ENCODE data around the gene ADD3.

The ADD3 gene

GRCh38 chr10:109975244-109976190 lies 32.3 kb upstream of the ADD3 start:
- no CpG with 5 or more reads among the region's 4 CpGs for WGBS (ENCODE audit: extremely low coverage, insufficient coverage, insufficient read length)
- Histone ChIP-seq H3K36me3 (ENCODE audit: control insufficient read depth in 1 of 2, insufficient read depth in 2 of 2, low read length in 2 of 2) (no peaks in the 10 kb centered on the region), H2AK5ac (ENCODE audit: low read length) (no peak overlapping the region), H3K9me3 (ENCODE audit: insufficient read depth, low read depth, low read length) (no peaks in the 10 kb centered on the region), H4K12ac (ENCODE audit: low read depth, low read length) (no peak overlapping the region), H3K14ac (ENCODE audit: low read length) (no peak overlapping the region), H2BK120ac (ENCODE audit: insufficient read depth, low read length, poor library complexity) (no peak overlapping the region), H2BK5ac (ENCODE audit: low read depth, low read length, poor library complexity) (no peak overlapping the region), H3K18ac (ENCODE audit: low read length) (no peak overlapping the region), H2BK12ac (ENCODE audit: low read length) (no peak overlapping the region), H3K79me1 (ENCODE audit: low read length) (peaks cover 8% of the 10 kb centered on the region), H4K91ac (ENCODE audit: low read depth, low read length) (peak overlapping the region; percentile 11), H3K4me2 (ENCODE audit: low read length) (no peak overlapping the region), H4K8ac (ENCODE audit: low read depth, low read length) (no peak overlapping the region), H3K9ac (ENCODE audit: low read length) (no peak overlapping the region), H3K27me3 (ENCODE audit: insufficient read depth, low read length) (no peaks in the 10 kb centered on the region), H3K23ac (ENCODE audit: low read length) (no peak overlapping the region), H3K79me2 (ENCODE audit: control insufficient read depth, insufficient read depth, low read length, poor library complexity) (no peaks in the 10 kb centered on the region), H3K4ac (ENCODE audit: low read depth, low read length) (no peak overlapping the region), H3K4me1 (ENCODE audit: control insufficient read depth in 1 of 2, insufficient read depth in 2 of 2, low read length in 2 of 2) (peaks cover 0 to 6% of the 10 kb centered on the region in 2 experiments), H2AFZ (ENCODE audit: insufficient read depth, low read length, poor library complexity) (no peak overlapping the region), H3K27ac (ENCODE audit: low read depth, low read length) (no peak overlapping the region), H3K4me3 (ENCODE audit: low read depth, low read length) (no peak overlapping the region)
- no peak for DNase-seq

GRCh38 chr10:109976681-109977080 lies 31.1 kb upstream of the ADD3 start:
- no CpG with 5 or more reads among the region's 2 CpGs for WGBS (ENCODE audit: extremely low coverage, insufficient coverage, insufficient read length)
- Histone ChIP-seq H4K91ac (ENCODE audit: low read depth, low read length) (no peak overlapping the region), H2AK5ac (ENCODE audit: low read length) (no peak overlapping the region), H3K4me1 (ENCODE audit: control insufficient read depth in 1 of 2, insufficient read depth in 2 of 2, low read length in 2 of 2) (peaks cover 0 to 6% of the 10 kb centered on the region in 2 experiments), H2BK120ac (ENCODE audit: insufficient read depth, low read length, poor library complexity) (no peak overlapping the region), H3K9me3 (ENCODE audit: insufficient read depth, low read depth, low read length) (no peaks in the 10 kb centered on the region), H3K23ac (ENCODE audit: low read length) (no peak overlapping the region), H2BK5ac (ENCODE audit: low read depth, low read length, poor library complexity) (no peak overlapping the region), H4K12ac (ENCODE audit: low read depth, low read length) (no peak overlapping the region), H3K27ac (ENCODE audit: low read depth, low read length) (peak overlapping the region; percentile 80), H3K36me3 (ENCODE audit: control insufficient read depth in 1 of 2, insufficient read depth in 2 of 2, low read length in 2 of 2) (no peaks in the 10 kb centered on the region), H2BK12ac (ENCODE audit: low read length) (no peak overlapping the region), H3K18ac (ENCODE audit: low read length) (no peak overlapping the region), H3K4me2 (ENCODE audit: low read length) (no peak overlapping the region), H3K27me3 (ENCODE audit: insufficient read depth, low read length) (no peaks in the 10 kb centered on the region), H3K9ac (ENCODE audit: low read length) (no peak overlapping the region), H2AFZ (ENCODE audit: insufficient read depth, low read length, poor library complexity) (no peak overlapping the region), H3K79me1 (ENCODE audit: low read length) (peaks cover 8% of the 10 kb centered on the region), H3K79me2 (ENCODE audit: control insufficient read depth, insufficient read depth, low read length, poor library complexity) (no peaks in the 10 kb centered on the region), H4K8ac (ENCODE audit: low read depth, low read length) (no peak overlapping the region), H3K4ac (ENCODE audit: low read depth, low read length) (no peak overlapping the region), H3K14ac (ENCODE audit: low read length) (no peak overlapping the region), H3K4me3 (ENCODE audit: low read depth, low read length) (no peak overlapping the region)
- DNase-seq = no peak

- no peak overlapping the region for H3K9ac ChIP-seq (ENCODE audit: low read length)
- H3K4me2 ChIP-seq (ENCODE audit: low read length) = peak overlapping the region; percentile 34
- H3K18ac ChIP-seq (ENCODE audit: low read length) = no peak overlapping the region
- H3K9me3 ChIP-seq (ENCODE audit: insufficient read depth, low read depth, low read length) = no peaks in the 10 kb centered on the region
- peaks cover 8% of the 10 kb centered on the region for H3K79me1 ChIP-seq (ENCODE audit: low read length)
- H2AFZ ChIP-seq (ENCODE audit: insufficient read depth, low read length, poor library complexity) = no peak overlapping the region
- no peak overlapping the region for H3K4ac ChIP-seq (ENCODE audit: low read depth, low read length)
- H3K36me3 ChIP-seq (ENCODE audit: control insufficient read depth in 1 of 2, insufficient read depth in 2 of 2, low read length in 2 of 2) = no peaks in the 10 kb centered on the region
- WGBS (ENCODE audit: extremely low coverage, insufficient coverage, insufficient read length) = no CpG with 5 or more reads among the region's 6 CpGs
- peaks cover 0 to 6% of the 10 kb centered on the region in 2 experiments for H3K4me1 ChIP-seq (ENCODE audit: control insufficient read depth in 1 of 2, insufficient read depth in 2 of 2, low read length in 2 of 2)
- H2BK12ac ChIP-seq (ENCODE audit: low read length) = peak overlapping the region; percentile 23
- H3K4me3 ChIP-seq (ENCODE audit: low read depth, low read length) = no peak overlapping the region
- no peak overlapping the region for H3K14ac ChIP-seq (ENCODE audit: low read length)
- peak overlapping the region; percentile 42 for H2BK5ac ChIP-seq (ENCODE audit: low read depth, low read length, poor library complexity)
- no peak overlapping the region for H4K8ac ChIP-seq (ENCODE audit: low read depth, low read length)
- H2BK120ac ChIP-seq (ENCODE audit: insufficient read depth, low read length, poor library complexity) = no peak overlapping the region
- no peaks in the 10 kb centered on the region for H3K27me3 ChIP-seq (ENCODE audit: insufficient read depth, low read length)
- peak; percentile 38 to 55 for DNase-seq
- no peaks in the 10 kb centered on the region for H3K79me2 ChIP-seq (ENCODE audit: control insufficient read depth, insufficient read depth, low read length, poor library complexity)
- no peak overlapping the region for H4K91ac ChIP-seq (ENCODE audit: low read depth, low read length)
- no peak overlapping the region for H3K23ac ChIP-seq (ENCODE audit: low read length)
- no peak overlapping the region for H4K12ac ChIP-seq (ENCODE audit: low read depth, low read length)
- H3K27ac ChIP-seq (ENCODE audit: low read depth, low read length) = peak overlapping the region; percentile 80
- H2AK5ac ChIP-seq (ENCODE audit: low read length) = no peak overlapping the region
Measured at GRCh38 chr10:109977382-109977806, 30.4 kb upstream of the ADD3 start.

GRCh38 chr10:109978481-109978880 lies 29.3 kb upstream of the ADD3 start:
- no peaks in the 10 kb centered on the region for H3K36me3 ChIP-seq (ENCODE audit: control insufficient read depth in 1 of 2, insufficient read depth in 2 of 2, low read length in 2 of 2)
- no peak overlapping the region for H4K12ac ChIP-seq (ENCODE audit: low read depth, low read length)
- H3K79me1 ChIP-seq (ENCODE audit: low read length) = peaks cover 8% of the 10 kb centered on the region
- H2AFZ ChIP-seq (ENCODE audit: insufficient read depth, low read length, poor library complexity) = no peak overlapping the region
- peak overlapping the region; percentile 81 for H4K91ac ChIP-seq (ENCODE audit: low read depth, low read length)
- H2BK12ac ChIP-seq (ENCODE audit: low read length) = no peak overlapping the region
- no peak overlapping the region for H3K18ac ChIP-seq (ENCODE audit: low read length)
- H2BK5ac ChIP-seq (ENCODE audit: low read depth, low read length, poor library complexity) = peak overlapping the region; percentile 56
- H2AK5ac ChIP-seq (ENCODE audit: low read length) = no peak overlapping the region
- H3K9me3 ChIP-seq (ENCODE audit: insufficient read depth, low read depth, low read length) = no peaks in the 10 kb centered on the region
- WGBS (ENCODE audit: extremely low coverage, insufficient coverage, insufficient read length) = no CpG with 5 or more reads among the region's 6 CpGs
- no peak overlapping the region for H3K14ac ChIP-seq (ENCODE audit: low read length)
- H3K4me1 ChIP-seq (ENCODE audit: control insufficient read depth in 1 of 2, insufficient read depth in 2 of 2, low read length in 2 of 2) = peaks cover 0 to 6% of the 10 kb centered on the region in 2 experiments
- no peak overlapping the region for H4K8ac ChIP-seq (ENCODE audit: low read depth, low read length)
- H3K9ac ChIP-seq (ENCODE audit: low read length) = no peak overlapping the region
- H3K79me2 ChIP-seq (ENCODE audit: control insufficient read depth, insufficient read depth, low read length, poor library complexity) = peaks cover 1% of the 10 kb centered on the region
- DNase-seq = peak; percentile 22 to 71
- H3K4ac ChIP-seq (ENCODE audit: low read depth, low read length) = no peak overlapping the region
- H3K4me3 ChIP-seq (ENCODE audit: low read depth, low read length) = no peak overlapping the region
- H2BK120ac ChIP-seq (ENCODE audit: insufficient read depth, low read length, poor library complexity) = peak overlapping the region; percentile 68
- H3K4me2 ChIP-seq (ENCODE audit: low read length) = no peak overlapping the region
- H3K27me3 ChIP-seq (ENCODE audit: insufficient read depth, low read length) = no peaks in the 10 kb centered on the region
- no peak overlapping the region for H3K23ac ChIP-seq (ENCODE audit: low read length)
- H3K27ac ChIP-seq (ENCODE audit: low read depth, low read length) = peak overlapping the region; percentile 58

All from trophoblast cell (in vitro differentiated cells and primary cell).